Upper lobe of left lung (tissue), 6 donors: ENCODE results near the gene HPGDS. TPM values are rescaled to one million over a fixed set of nuclear protein-coding genes. Genes with fewer than 3 reads are reported as not detected.

Source experiments
- ATAC-seq, 2 donors: fragments of 200-7000 bp; cut with Tn5 transposase; one replicate each; pipeline ENCODE4 v1.9.1; 2022; ENCODE audit warnings: mild to moderate bottlenecking in 2 of 2, moderate library complexity in 2 of 2; ENCODE audit not compliant: low FRiP score in 2 of 2
- DNase-seq, 2 donors: peaks; one replicate each; pipeline ENCODE4 v3.0.0-alpha.2; 2019 to 2020
- H3K27ac ChIP-seq, 4 donors: fragments of 200-600 bp; sonication (generic); one replicate each; pipeline ENCODE4 v1.5.1; 2016 to 2019
- H3K27me3 ChIP-seq, 4 donors: fragments of 200-600 bp; sonication (generic); one replicate each; pipeline ENCODE4 v1.5.1; 2017 to 2019
- H3K36me3 ChIP-seq, 4 donors: fragments of 200-600 bp; sonication (generic); one replicate each; pipeline ENCODE4 v1.5.1; 2016 to 2019
- H3K4me1 ChIP-seq, 4 donors: fragments of 200-600 bp; sonication (generic); one replicate each; pipeline ENCODE4 v1.5.1; 2018 to 2019
- H3K4me3 ChIP-seq, 4 donors: fragments of 200-600 bp; sonication (generic); one replicate each; pipeline ENCODE4 v1.5.1; 2017 to 2019; ENCODE audit warnings: mild to moderate bottlenecking in 2 of 4, moderate library complexity in 1 of 4
- H3K9me3 ChIP-seq, 4 donors: fragments of 200-600 bp; sonication (generic); one replicate each; pipeline ENCODE4 v1.5.1; 2018 to 2019
- CTCF ChIP-seq, 6 experiments: fragments of 450-650 bp in 4 of 6; fragments of 200-600 bp in 2 of 6; sonication (generic) in 2 of 6; IDR thresholded peaks; one replicate each; pipeline ENCODE4 v1.5.1; 2016 to 2019; ENCODE audit warnings: antibody characterized with exemption in 6 of 6
- EP300 ChIP-seq, 4 donors: sonication (generic); formaldehyde crosslinking; IDR thresholded peaks; one replicate each; pipeline ENCODE4 v1.5.1; 2017; ENCODE audit warnings: antibody characterized with exemption in 4 of 4, control low read depth in 2 of 4
- POLR2A ChIP-seq, 4 donors: fragments of 450-650 bp; IDR thresholded peaks; one replicate each; pipeline ENCODE4 v1.5.1; 2016 to 2017; ENCODE audit warnings: antibody characterized with exemption in 4 of 4, mild to moderate bottlenecking in 2 of 4
- POLR2AphosphoS5 ChIP-seq, 2 donors: sonication (generic); formaldehyde crosslinking; IDR thresholded peaks; one replicate each; pipeline ENCODE4 v1.5.1; 2017; ENCODE audit warnings: antibody characterized with exemption in 2 of 2
- WGBS, 2 donors: methylation state at CpG; one replicate each; pipeline ENCODE4 v1.1.5; 2017 to 2018; 5-methylcytosine and 5-hydroxymethylcytosine counted together
- total RNA-seq, 6 donors: library from RNA; depleted of rRNA in 4 of 6; stranded (reverse); fragments of >200 nt in 4 of 6; gene quantifications; one replicate each; pipeline versions ENCODE4 v1.1.0 to v1.2.1, GENCODE V29; 2016 to 2021
- donor health status: DM: no; HTN: no; CAD: no; lungs with moderate emphysema.
- donor health status: DM: no; HTN: yes; CAD: no; lungs with severe emphysema.

The HPGDS gene
- total RNA-seq, 6 donors from 2014 or later: 0.59 to 17.8 (median 5.2) TPM

- Histone ChIP-seq H3K4me1 (no peaks in the 10 kb centered on the region), H3K4me3 (no peak overlapping the region), H3K27me3 (no peaks in the 10 kb centered on the region), H3K9me3 (no peaks in the 10 kb centered on the region), H3K36me3 (no peaks in the 10 kb centered on the region), H3K27ac (no peak overlapping the region)
- no peak for ATAC-seq
- no peak for TF ChIP-seq CTCF (IDR thresholded peaks at IDR 0.05)
- no peak for TF ChIP-seq POLR2AphosphoS5 (IDR thresholded peaks at IDR 0.05)
- TF ChIP-seq EP300 (IDR thresholded peaks at IDR 0.05): no peak
- TF ChIP-seq POLR2A (IDR thresholded peaks at IDR 0.05): no peak
- no peak for DNase-seq
Observed at GRCh38 chr4:94358101-94358500, 15.5 kb upstream of the HPGDS start.

- DNase-seq: no peak
- Histone ChIP-seq H3K4me3 (no peak overlapping the region), H3K36me3 (no peaks in the 10 kb centered on the region), H3K27me3 (no peaks in the 10 kb centered on the region), H3K4me1 (no peaks in the 10 kb centered on the region), H3K27ac (no peak overlapping the region), H3K9me3 (no peaks in the 10 kb centered on the region)
- no peak for ATAC-seq
- TF ChIP-seq EP300 (IDR thresholded peaks at IDR 0.05): no peak
- no peak for TF ChIP-seq POLR2A (IDR thresholded peaks at IDR 0.05)
- TF ChIP-seq POLR2AphosphoS5 (IDR thresholded peaks at IDR 0.05): no peak
- TF ChIP-seq CTCF (IDR thresholded peaks at IDR 0.05): no peak
- 90 to 100% methylated on average over 2 of the region's 2 CpGs for WGBS, 2 donors
Observed at GRCh38 chr4:94357624-94358023, 15.0 kb upstream of the HPGDS start.

- Histone ChIP-seq H3K27me3 (no peaks in the 10 kb centered on the region), H3K9me3 (no peaks in the 10 kb centered on the region), H3K4me3 (no peak overlapping the region), H3K36me3 (no peaks in the 10 kb centered on the region), H3K27ac (no peak overlapping the region), H3K4me1 (no peaks in the 10 kb centered on the region)
- WGBS, 2 donors: 72 to 80% methylated on average over 2 of the region's 2 CpGs
- TF ChIP-seq POLR2AphosphoS5 (IDR thresholded peaks at IDR 0.05) (no peak), CTCF (IDR thresholded peaks at IDR 0.05) (no peak), POLR2A (IDR thresholded peaks at IDR 0.05) (no peak), EP300 (IDR thresholded peaks at IDR 0.05) (no peak)
- DNase-seq (no peak), ATAC-seq (no peak)
Observed at GRCh38 chr4:94356444-94356843, 13.8 kb upstream of the HPGDS start.

GRCh38 chr4:94354474-94354896, 11.8 kb upstream of the HPGDS start:
- H3K36me3 ChIP-seq: no peaks in the 10 kb centered on the region
- TF ChIP-seq EP300 (IDR thresholded peaks at IDR 0.05): no peak
- no peak for TF ChIP-seq CTCF (IDR thresholded peaks at IDR 0.05)
- no peak for TF ChIP-seq POLR2AphosphoS5 (IDR thresholded peaks at IDR 0.05)
- no peak for TF ChIP-seq POLR2A (IDR thresholded peaks at IDR 0.05)
- H3K4me3 ChIP-seq: no peak overlapping the region
- no peaks in the 10 kb centered on the region for H3K9me3 ChIP-seq
- no peak overlapping the region for H3K27ac ChIP-seq
- no peaks in the 10 kb centered on the region for H3K27me3 ChIP-seq
- no peak for DNase-seq
- 62 to 65% methylated on average over 6 of the region's 6 CpGs for WGBS, 2 donors
- ATAC-seq: peak in 1 of 2 donors; percentile 86
- no peaks in the 10 kb centered on the region for H3K4me1 ChIP-seq

GRCh38 chr4:94352996-94353395, 10.4 kb upstream of the HPGDS start:
- no peaks in the 10 kb centered on the region for H3K36me3 ChIP-seq
- no peak overlapping the region for H3K4me3 ChIP-seq
- no peak for TF ChIP-seq EP300 (IDR thresholded peaks at IDR 0.05)
- no peak for TF ChIP-seq CTCF (IDR thresholded peaks at IDR 0.05)
- TF ChIP-seq POLR2A (IDR thresholded peaks at IDR 0.05): no peak
- TF ChIP-seq POLR2AphosphoS5 (IDR thresholded peaks at IDR 0.05): no peak
- H3K27ac ChIP-seq: no peak overlapping the region
- ATAC-seq (peak in 1 of 2 donors; percentile 20), DNase-seq (no peak)
- no peaks in the 10 kb centered on the region for H3K4me1 ChIP-seq
- 93 to 98% methylated on average over 2 of the region's 2 CpGs for WGBS, 2 donors
- no peaks in the 10 kb centered on the region for H3K9me3 ChIP-seq
- H3K27me3 ChIP-seq: no peaks in the 10 kb centered on the region
